ENCODE results near the gene CLMN. TPM values are rescaled to one million over a fixed set of nuclear protein-coding genes. Genes with fewer than 3 reads are reported as not detected.

Gene CLMN
- polyA plus RNA-seq, 3 donors, result 20.9 to 24.0 (median 22.8) TPM

GRCh38 chr14:95199298-95199983, 120.3 kb downstream of the CLMN start:
- no peak for DNase-seq (ENCODE audit: low read depth in 3 of 3, low spot score in 2 of 3)

GRCh38 chr14:95198320-95198719, 121.4 kb downstream of the CLMN start:
- no peak for DNase-seq (ENCODE audit: low read depth in 3 of 3, low spot score in 2 of 3)

GRCh38 chr14:95197551-95197950, 122.2 kb downstream of the CLMN start:
- DNase-seq (ENCODE audit: low read depth in 3 of 3, low spot score in 2 of 3), result no peak

GRCh38 chr14:95196826-95197545, 122.7 kb downstream of the CLMN start:
- DNase-seq (ENCODE audit: low read depth in 3 of 3, low spot score in 2 of 3), result no peak

DNA sequence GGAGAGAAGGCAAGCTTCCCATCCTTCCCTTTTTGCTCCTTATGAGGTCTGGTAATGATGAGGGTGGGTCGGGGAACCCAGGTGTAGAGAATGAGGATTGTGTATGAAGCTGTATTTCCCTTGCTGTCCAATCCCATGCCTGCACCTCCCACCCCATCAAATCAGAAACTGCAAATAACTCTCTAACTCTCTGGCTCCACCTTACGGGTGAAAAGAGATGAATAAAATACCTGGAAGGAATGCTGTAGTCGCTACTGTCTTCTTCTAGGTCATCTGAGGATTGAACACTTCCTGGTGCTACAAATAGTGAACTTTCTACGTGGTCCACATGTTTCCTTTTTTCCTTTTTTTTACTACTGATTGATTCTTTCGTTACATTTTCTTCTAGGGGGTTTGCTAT, 123.4 kb downstream of the CLMN start:
- no peak for DNase-seq (ENCODE audit: low read depth in 3 of 3, low spot score in 2 of 3)

DNA sequence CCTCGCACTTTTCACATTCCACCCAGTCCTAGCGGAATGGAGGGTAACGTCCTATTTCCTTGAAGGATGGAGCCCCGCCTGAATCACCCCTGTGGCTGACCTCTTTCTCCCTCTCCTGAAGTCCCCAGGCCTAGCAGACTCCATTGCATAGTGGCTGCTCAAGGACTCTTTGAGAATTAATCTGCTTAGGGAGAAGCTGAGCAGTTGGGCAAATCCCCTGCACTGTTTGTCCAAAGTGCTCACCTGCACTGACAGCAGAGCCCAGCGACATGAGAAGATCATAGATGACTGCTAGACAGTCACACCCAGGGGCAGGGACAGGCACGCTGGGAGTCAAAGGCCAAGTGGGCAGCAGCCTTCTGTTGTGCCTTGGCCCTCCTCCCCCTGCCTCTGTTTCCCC, 124.7 kb downstream of the CLMN start:
- DNase-seq (ENCODE audit: low read depth in 3 of 3, low spot score in 2 of 3), result no peak

GRCh38 chr14:95193081-95193480, 126.6 kb downstream of the CLMN start:
- no peak for DNase-seq (ENCODE audit: low read depth in 3 of 3, low spot score in 2 of 3)

- no peak for DNase-seq (ENCODE audit: low read depth in 3 of 3, low spot score in 2 of 3)
Observed at GRCh38 chr14:95192311-95192710, 127.4 kb downstream of the CLMN start.

GRCh38 chr14:95191445-95192199, 128.1 kb downstream of the CLMN start:
- no peak for DNase-seq (ENCODE audit: low read depth in 3 of 3, low spot score in 2 of 3)

GRCh38 chr14:95190857-95191256, 128.9 kb downstream of the CLMN start:
- DNase-seq (ENCODE audit: low read depth in 3 of 3, low spot score in 2 of 3), result no peak

GRCh38 chr14:95190346-95190840, 129.3 kb downstream of the CLMN start:
- no peak for DNase-seq (ENCODE audit: low read depth in 3 of 3, low spot score in 2 of 3)

DNA sequence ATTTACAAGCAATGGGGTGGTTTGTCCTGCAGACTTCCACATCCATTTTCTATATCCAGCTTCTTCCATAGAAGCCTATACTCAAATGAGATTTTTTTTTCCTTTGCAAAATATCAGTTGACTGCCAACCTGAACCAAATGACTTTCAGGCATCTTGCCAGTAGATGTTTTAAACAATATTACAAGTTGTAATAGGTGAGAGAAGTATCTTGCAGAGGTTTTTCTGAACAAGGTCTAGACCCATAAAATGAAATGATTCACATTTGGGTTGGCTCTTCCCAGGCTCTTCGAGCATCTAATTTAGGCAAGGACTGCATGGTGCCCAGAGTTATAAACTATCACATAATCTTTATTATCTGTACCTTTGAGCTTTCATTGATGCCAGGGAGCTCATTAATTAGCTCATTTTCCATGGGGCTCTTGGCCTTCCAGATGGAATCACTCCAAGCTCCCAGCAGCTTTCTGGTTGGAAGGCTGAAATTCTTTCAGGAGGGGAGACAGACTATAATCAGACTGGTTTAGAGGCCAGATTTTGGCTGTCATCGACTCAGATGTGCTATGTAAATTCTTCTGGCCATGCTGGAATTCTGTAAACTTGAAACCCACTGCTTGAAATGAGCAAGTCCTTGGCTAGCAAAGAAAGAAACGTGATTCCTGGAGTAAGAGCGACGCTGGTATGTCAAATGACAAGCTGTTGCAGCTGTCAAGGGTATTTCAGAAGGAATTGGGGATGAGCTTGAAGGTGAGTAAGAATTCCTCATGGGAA, 130.2 kb downstream of the CLMN start:
- DNase-seq (ENCODE audit: low read depth in 3 of 3, low spot score in 2 of 3), result no peak

DNA sequence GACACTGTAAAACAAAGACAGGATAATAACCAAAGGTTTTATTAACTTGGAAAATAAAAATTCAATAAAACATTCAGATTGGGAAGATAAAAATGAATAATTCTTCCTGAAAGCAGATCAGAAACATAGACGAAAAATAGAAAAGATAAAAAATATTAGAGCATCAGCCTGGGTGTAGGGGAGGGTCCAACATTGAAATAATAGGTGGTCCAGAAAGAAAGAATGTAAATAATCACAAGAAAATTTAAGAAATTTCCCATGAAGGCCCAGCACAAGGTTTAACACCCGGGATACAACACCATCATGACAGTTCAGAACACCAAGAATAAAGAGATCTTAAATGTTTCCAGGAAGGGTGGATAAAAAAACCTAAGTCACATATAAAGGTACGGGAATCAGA, 131.3 kb downstream of the CLMN start:
- DNase-seq (ENCODE audit: low read depth in 3 of 3, low spot score in 2 of 3), result no peak

DNA sequence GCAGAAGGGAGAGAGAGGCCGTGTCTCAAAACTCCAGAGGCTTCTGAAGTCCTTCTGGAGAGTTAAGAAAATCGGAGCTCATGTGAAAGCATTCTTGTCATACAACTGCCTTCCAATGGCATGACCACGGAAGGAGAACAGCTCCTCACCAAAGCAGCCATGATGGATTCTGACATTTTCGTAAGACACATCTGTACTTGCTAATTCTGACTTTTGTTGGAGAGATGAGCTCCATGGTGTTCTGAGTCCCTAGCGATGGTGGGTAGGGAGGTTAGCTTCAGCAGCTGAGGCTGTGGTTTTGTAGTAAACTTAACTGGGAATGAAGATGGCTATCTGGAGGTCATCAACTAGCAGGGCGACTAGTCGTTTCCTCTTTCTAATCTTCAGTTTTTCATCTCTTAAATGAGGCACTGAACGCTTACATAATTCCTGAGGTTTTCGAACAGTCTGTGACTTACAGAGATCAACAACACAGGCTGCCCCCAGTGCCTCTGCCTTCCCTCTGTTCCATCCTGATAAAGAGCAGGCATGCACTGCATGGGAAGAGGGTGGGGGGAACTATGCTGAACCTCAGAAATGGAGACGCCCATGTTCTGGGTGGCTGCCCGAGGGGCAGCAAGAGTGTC, 133.8 kb downstream of the CLMN start:
- no peak for DNase-seq (ENCODE audit: low read depth in 3 of 3, low spot score in 2 of 3)

- DNase-seq (ENCODE audit: low read depth in 3 of 3, low spot score in 2 of 3), result peak in 1 of 3 donors; percentile 32
Observed at GRCh38 chr14:95185033-95185766, 134.5 kb downstream of the CLMN start.

DNA sequence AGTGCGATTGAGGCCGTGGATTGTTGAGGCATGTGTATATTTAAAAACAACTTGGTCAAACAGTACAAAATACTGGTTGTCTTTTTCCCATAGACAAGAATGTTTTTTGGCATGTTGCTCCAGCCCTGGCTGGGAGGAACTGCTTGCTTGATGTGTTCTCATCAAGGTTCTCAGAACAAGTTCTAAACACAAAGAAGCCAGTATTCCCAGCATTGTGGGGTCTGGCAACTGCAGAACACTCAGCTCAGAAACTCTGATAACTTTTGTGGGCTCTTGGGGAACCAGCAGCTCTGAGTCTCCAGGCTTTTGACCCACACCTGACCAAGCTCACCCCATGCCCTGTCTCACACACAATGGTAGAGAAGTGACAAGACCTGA, 135.3 kb downstream of the CLMN start:
- DNase-seq (ENCODE audit: low read depth in 3 of 3, low spot score in 2 of 3), result no peak

DNA sequence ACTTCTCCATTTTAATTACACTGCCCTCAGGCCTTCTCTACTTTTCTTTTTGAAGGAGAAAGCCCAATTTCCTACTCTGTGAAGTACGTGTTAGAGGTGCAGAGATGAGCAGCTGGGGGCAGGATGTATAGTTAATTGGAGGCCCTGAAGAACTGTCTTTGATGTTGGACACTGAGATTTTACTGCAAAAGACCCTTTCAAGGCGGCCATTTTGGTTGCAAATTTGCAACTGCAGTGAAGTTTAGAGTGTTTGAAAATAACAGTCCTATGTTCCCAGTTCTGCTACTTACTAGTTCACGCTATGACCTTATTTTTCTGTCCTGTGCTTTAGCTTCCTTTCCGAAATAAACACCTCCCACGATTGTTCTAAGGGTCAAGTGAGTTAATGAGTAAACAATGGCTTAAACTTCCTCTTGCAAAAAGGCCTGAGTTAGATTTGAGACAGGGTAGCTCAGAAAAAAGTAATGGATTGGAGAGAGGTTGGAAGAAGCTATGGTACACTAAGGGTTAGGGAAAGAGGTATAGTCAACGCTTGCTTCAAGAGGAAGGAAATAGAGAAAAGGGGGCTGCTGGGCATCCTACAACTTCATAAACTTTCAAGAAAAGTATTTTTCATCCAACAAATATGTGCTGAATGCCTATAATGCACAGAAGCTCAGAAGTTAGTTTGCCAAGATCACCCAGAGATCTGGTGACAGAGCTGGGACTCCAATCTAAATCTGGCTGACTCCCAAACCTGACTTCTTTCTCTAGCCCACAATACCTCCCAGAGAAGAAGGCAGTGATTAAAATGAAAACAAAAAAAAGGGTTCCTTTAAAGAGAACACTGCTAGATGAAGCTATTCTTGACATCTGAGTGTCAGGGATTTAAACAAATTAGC, 135.9 kb downstream of the CLMN start:
- DNase-seq (ENCODE audit: low read depth in 3 of 3, low spot score in 2 of 3), result no peak

DNA sequence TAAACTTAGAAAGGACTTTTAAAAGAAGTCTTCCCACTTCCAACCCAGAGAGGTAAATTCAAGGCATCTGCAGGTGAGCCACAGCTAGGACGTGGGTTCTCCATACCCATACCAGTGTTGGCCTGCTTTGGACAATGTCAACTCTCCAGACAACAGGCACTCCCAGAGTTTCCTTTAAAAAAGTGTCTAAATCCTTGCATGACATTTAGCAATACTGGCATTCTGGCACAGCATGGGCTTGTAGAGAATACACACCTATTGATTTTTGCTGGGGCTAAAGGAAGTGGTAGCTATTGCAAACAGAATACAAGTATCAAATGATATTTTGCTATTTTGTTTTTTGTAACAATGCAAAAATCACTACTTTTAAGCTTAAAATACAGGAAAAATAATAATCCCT, 136.6 kb downstream of the CLMN start:
- DNase-seq (ENCODE audit: low read depth in 3 of 3, low spot score in 2 of 3), result no peak

DNA sequence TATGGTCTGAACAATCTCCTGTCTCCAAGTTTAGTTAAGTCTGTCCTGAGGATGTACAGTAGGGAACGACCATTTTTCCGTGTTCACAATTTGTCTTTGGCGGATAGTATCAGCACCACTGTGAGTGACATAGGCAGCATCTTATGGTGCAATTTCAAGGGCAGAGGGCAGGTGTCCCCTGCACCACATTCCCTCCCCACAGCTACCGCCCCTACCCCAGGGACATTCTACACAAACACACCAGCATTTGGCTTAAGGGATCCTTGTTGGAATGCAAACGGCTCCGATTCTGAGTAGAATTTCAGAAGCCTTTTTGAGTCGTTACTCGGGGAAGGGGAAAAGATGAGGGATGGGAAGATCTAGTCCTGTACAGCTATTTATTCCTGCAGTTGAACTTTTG, 137.3 kb downstream of the CLMN start:
- no peak for DNase-seq (ENCODE audit: low read depth in 3 of 3, low spot score in 2 of 3)
